ENCODE results near the gene ERC2. TPM values are rescaled to one million over a fixed set of nuclear protein-coding genes. Genes with fewer than 3 reads are reported as not detected.
"Not testable (repeated sequence)": the region's sequence is repeated elsewhere in the genome, so short reads cannot be mapped to it uniquely, and the experiment has no call there.

The ERC2 gene
- total RNA-seq, 2 experiments from 2014 or later = not detected

GRCh38 chr3:56081246-56081645 is 387.0 kb downstream of the ERC2 start:
- no peaks in the 10 kb centered on the region for H3K36me3 Mint-ChIP-seq
- POLR2A ChIA-PET = no interaction called here
- H3K9me3 Mint-ChIP-seq = no peaks in the 10 kb centered on the region
- DNase-seq = no peak
- no peaks in the 10 kb centered on the region for H3K27me3 Mint-ChIP-seq
- no peak overlapping the region for H3K4me3 Mint-ChIP-seq
- H3K4me1 Mint-ChIP-seq = no peaks in the 10 kb centered on the region
- no peak overlapping the region for H3K27ac Mint-ChIP-seq
- no peak for ATAC-seq (ENCODE audit: low read depth)

GRCh38 chr3:56076746-56077145 is 391.5 kb downstream of the ERC2 start:
- POLR2A ChIA-PET = no interaction called here
- ATAC-seq (ENCODE audit: low read depth) = no peak

GRCh38 chr3:56075089-56075488 is 393.2 kb downstream of the ERC2 start:
- no peak overlapping the region for H3K4me3 Mint-ChIP-seq
- H3K9me3 Mint-ChIP-seq = no peaks in the 10 kb centered on the region
- POLR2A ChIA-PET = no interaction called here
- DNase-seq = no peak
- H3K4me1 Mint-ChIP-seq = no peaks in the 10 kb centered on the region
- H3K27me3 Mint-ChIP-seq = peaks cover 4% of the 10 kb centered on the region
- no peak for ATAC-seq (ENCODE audit: low read depth)
- H3K36me3 Mint-ChIP-seq = no peaks in the 10 kb centered on the region
- no peak overlapping the region for H3K27ac Mint-ChIP-seq

More at GRCh38 chr3:56076746-56077145, 391.5 kb downstream of the ERC2 start:
- no peak for DNase-seq
- no peaks in the 10 kb centered on the region for H3K36me3 Mint-ChIP-seq
- H3K27ac Mint-ChIP-seq = no peak overlapping the region
- H3K4me1 Mint-ChIP-seq = no peaks in the 10 kb centered on the region
- no peak overlapping the region for H3K4me3 Mint-ChIP-seq
- peaks cover 4% of the 10 kb centered on the region for H3K27me3 Mint-ChIP-seq
- H3K9me3 Mint-ChIP-seq = no peaks in the 10 kb centered on the region

GRCh38 chr3:56069766-56070165 is 398.5 kb downstream of the ERC2 start:
- POLR2A ChIA-PET = no interaction called here
- Mint-ChIP-seq H3K27me3 (peaks cover 2% of the 10 kb centered on the region), H3K4me1 (no peaks in the 10 kb centered on the region), H3K27ac (no peak overlapping the region), H3K4me3 (no peak overlapping the region), H3K9me3 (peaks cover 1% of the 10 kb centered on the region), H3K36me3 (no peaks in the 10 kb centered on the region)
- ATAC-seq (ENCODE audit: low read depth) (no peak), DNase-seq (no peak)

- H3K27ac Mint-ChIP-seq; ATAC-seq (ENCODE audit: low read depth); H3K4me3 Mint-ChIP-seq; DNase-seq; H3K36me3 Mint-ChIP-seq; H3K27me3 Mint-ChIP-seq; POLR2A ChIA-PET; H3K9me3 Mint-ChIP-seq; H3K4me1 Mint-ChIP-seq: not testable (repeated sequence)
Measured at GRCh38 chr3:56066405-56066804, 401.9 kb downstream of the ERC2 start.

GRCh38 chr3:56064684-56065083 is 403.6 kb downstream of the ERC2 start:
- H3K27me3 Mint-ChIP-seq = no peaks in the 10 kb centered on the region
- no peaks in the 10 kb centered on the region for H3K36me3 Mint-ChIP-seq
- H3K27ac Mint-ChIP-seq = no peak overlapping the region
- DNase-seq = no peak
- POLR2A ChIA-PET = no interaction called here
- no peak for ATAC-seq (ENCODE audit: low read depth)
- H3K9me3 Mint-ChIP-seq = peaks cover 1% of the 10 kb centered on the region
- no peak overlapping the region for H3K4me3 Mint-ChIP-seq
- no peaks in the 10 kb centered on the region for H3K4me1 Mint-ChIP-seq

GRCh38 chr3:56061279-56061626 is 407.0 kb downstream of the ERC2 start:
- ATAC-seq (ENCODE audit: low read depth) = no peak
- no peak overlapping the region for H3K27ac Mint-ChIP-seq
- H3K4me3 Mint-ChIP-seq = no peak overlapping the region
- H3K9me3 Mint-ChIP-seq = no peaks in the 10 kb centered on the region
- no peak for DNase-seq
- POLR2A ChIA-PET = no interaction called here
- no peaks in the 10 kb centered on the region for H3K36me3 Mint-ChIP-seq
- H3K27me3 Mint-ChIP-seq = no peaks in the 10 kb centered on the region
- H3K4me1 Mint-ChIP-seq = no peaks in the 10 kb centered on the region

- no peaks in the 10 kb centered on the region for H3K4me1 Mint-ChIP-seq
- H3K9me3 Mint-ChIP-seq = no peaks in the 10 kb centered on the region
- POLR2A ChIA-PET = no interaction called here
Measured at GRCh38 chr3:56060521-56061278, 407.6 kb downstream of the ERC2 start.

GRCh38 chr3:56059731-56060130 is 408.5 kb downstream of the ERC2 start:
- Mint-ChIP-seq H3K36me3 (no peaks in the 10 kb centered on the region), H3K9me3 (no peaks in the 10 kb centered on the region), H3K4me3 (no peak overlapping the region), H3K27me3 (no peaks in the 10 kb centered on the region), H3K4me1 (no peaks in the 10 kb centered on the region), H3K27ac (no peak overlapping the region)
- no peak for ATAC-seq (ENCODE audit: low read depth)
- POLR2A ChIA-PET = no interaction called here
- DNase-seq = no peak

More at GRCh38 chr3:56060521-56061278, 407.6 kb downstream of the ERC2 start:
- Mint-ChIP-seq H3K27me3 (no peaks in the 10 kb centered on the region), H3K36me3 (no peaks in the 10 kb centered on the region), H3K27ac (no peak overlapping the region), H3K4me3 (no peak overlapping the region)
- DNase-seq (no peak), ATAC-seq (ENCODE audit: low read depth) (no peak)

GRCh38 chr3:56055951-56056350 is 412.3 kb downstream of the ERC2 start:
- POLR2A ChIA-PET = no interaction called here
- no peak overlapping the region for H3K27ac Mint-ChIP-seq
- H3K4me3 Mint-ChIP-seq = no peak overlapping the region
- H3K27me3 Mint-ChIP-seq = no peaks in the 10 kb centered on the region
- no peaks in the 10 kb centered on the region for H3K4me1 Mint-ChIP-seq
- H3K36me3 Mint-ChIP-seq = no peaks in the 10 kb centered on the region
- DNase-seq (no peak), ATAC-seq (ENCODE audit: low read depth) (no peak)
- H3K9me3 Mint-ChIP-seq = no peaks in the 10 kb centered on the region

- Mint-ChIP-seq H3K4me1 (no peaks in the 10 kb centered on the region), H3K9me3 (no peaks in the 10 kb centered on the region), H3K27ac (no peak overlapping the region), H3K36me3 (no peaks in the 10 kb centered on the region), H3K27me3 (no peaks in the 10 kb centered on the region), H3K4me3 (no peak overlapping the region)
- DNase-seq (no peak), ATAC-seq (ENCODE audit: low read depth) (no peak)
- POLR2A ChIA-PET = no interaction called here
Measured at GRCh38 chr3:56055546-56055945, 412.7 kb downstream of the ERC2 start.

GRCh38 chr3:56054844-56055243 is 413.4 kb downstream of the ERC2 start:
- no peak overlapping the region for H3K4me3 Mint-ChIP-seq
- H3K27me3 Mint-ChIP-seq = no peaks in the 10 kb centered on the region
- no peaks in the 10 kb centered on the region for H3K9me3 Mint-ChIP-seq
- H3K4me1 Mint-ChIP-seq = no peaks in the 10 kb centered on the region
- DNase-seq (no peak), ATAC-seq (ENCODE audit: low read depth) (no peak)
- no peak overlapping the region for H3K27ac Mint-ChIP-seq
- POLR2A ChIA-PET = no interaction called here
- no peaks in the 10 kb centered on the region for H3K36me3 Mint-ChIP-seq

- Mint-ChIP-seq H3K27ac (no peak overlapping the region), H3K36me3 (no peaks in the 10 kb centered on the region), H3K27me3 (no peaks in the 10 kb centered on the region), H3K9me3 (no peaks in the 10 kb centered on the region), H3K4me3 (no peak overlapping the region), H3K4me1 (no peaks in the 10 kb centered on the region)
- no peak for DNase-seq
- POLR2A ChIA-PET = no interaction called here
- no peak for ATAC-seq (ENCODE audit: low read depth)
Measured at GRCh38 chr3:56053727-56054126, 414.5 kb downstream of the ERC2 start.

GRCh38 chr3:56052188-56052587 is 416.1 kb downstream of the ERC2 start:
- POLR2A ChIA-PET = no interaction called here
- H3K27me3 Mint-ChIP-seq = no peaks in the 10 kb centered on the region
- H3K9me3 Mint-ChIP-seq = no peaks in the 10 kb centered on the region
- no peak overlapping the region for H3K27ac Mint-ChIP-seq
- H3K4me3 Mint-ChIP-seq = no peak overlapping the region
- ATAC-seq (ENCODE audit: low read depth) (no peak), DNase-seq (no peak)
- H3K4me1 Mint-ChIP-seq = no peaks in the 10 kb centered on the region
- H3K36me3 Mint-ChIP-seq = no peaks in the 10 kb centered on the region

- Mint-ChIP-seq H3K27me3 (no peaks in the 10 kb centered on the region), H3K27ac (no peak overlapping the region), H3K36me3 (no peaks in the 10 kb centered on the region), H3K4me1 (no peaks in the 10 kb centered on the region), H3K4me3 (no peak overlapping the region), H3K9me3 (no peaks in the 10 kb centered on the region)
- POLR2A ChIA-PET = no interaction called here
- DNase-seq (no peak), ATAC-seq (ENCODE audit: low read depth) (no peak)
Measured at GRCh38 chr3:56051052-56051451, 417.2 kb downstream of the ERC2 start.

Data from activated naive CD8-positive, alpha-beta T cell treated with anti-CD3 and anti-CD28 coated beads, Interleukin-2, amount 10 ng/mL, durations not matched to agents 7 days and 5 days (primary cell).